ENCODE results near the gene NKIRAS1.

Gene NKIRAS1

GRCh38 chr3:23916886-23917678, at the start of gene NKIRAS1, which contains the start of gene RPL15:
TSS of gene NKIRAS1 (minus strand) at chr3:23916990. CDS start at chr3:23910904, 6,086 bp downstream.
TSS of gene RPL15 (plus strand) at chr3:23917132. CDS start at chr3:23917860, 728 bp downstream.
- H3K79me2 ChIP-seq (ENCODE audit: control insufficient read depth, insufficient read depth, low read length, unreplicated experiment), result peaks cover 52% of the 10 kb centered on the region
- H3K27me3 ChIP-seq (ENCODE audit: insufficient read depth, low read length), result no peaks in the 10 kb centered on the region
- peaks cover 31% of the 10 kb centered on the region for H3K4me1 ChIP-seq (ENCODE audit: control insufficient read depth, insufficient read depth, low read length, unreplicated experiment)
- peaks cover 29% of the 10 kb centered on the region for H3K36me3 ChIP-seq (ENCODE audit: insufficient read depth, low read length)
- peak within 1 kb of the TSS; percentile 76 for H3K27ac ChIP-seq (ENCODE audit: low read depth, low read length)
- peak within 1 kb of the TSS; percentile 85 for H2AFZ ChIP-seq (ENCODE audit: low read length, unreplicated experiment)
- H3K4me3 ChIP-seq (ENCODE audit: low read depth, low read length), result peak within 1 kb of the TSS; percentile 90

GRCh38 chr3:23966328-23966727, 49.5 kb upstream of the NKIRAS1 start:
- H3K36me3 ChIP-seq (ENCODE audit: insufficient read depth, low read length), result peaks cover 16% of the 10 kb centered on the region; the same call in 1 of the 2 replicates

GRCh38 chr3:23964537-23965235, 47.9 kb upstream of the NKIRAS1 start:
- peaks cover 36% of the 10 kb centered on the region for H3K4me1 ChIP-seq (ENCODE audit: control insufficient read depth, insufficient read depth, low read length, unreplicated experiment)
- H3K27me3 ChIP-seq (ENCODE audit: insufficient read depth, low read length), result no peaks in the 10 kb centered on the region
- no peaks in the 10 kb centered on the region for H3K79me2 ChIP-seq (ENCODE audit: control insufficient read depth, insufficient read depth, low read length, unreplicated experiment)
- no peak overlapping the region for H2AFZ ChIP-seq (ENCODE audit: low read length, unreplicated experiment)
- no peak overlapping the region for H3K4me3 ChIP-seq (ENCODE audit: low read depth, low read length)
- peaks cover 16% of the 10 kb centered on the region; the same call in 1 of the 2 replicates for H3K36me3 ChIP-seq (ENCODE audit: insufficient read depth, low read length)
- H3K27ac ChIP-seq (ENCODE audit: low read depth, low read length), result no peak overlapping the region

More at GRCh38 chr3:23966328-23966727, 49.5 kb upstream of the NKIRAS1 start:
- Histone ChIP-seq H2AFZ (ENCODE audit: low read length, unreplicated experiment) (no peak overlapping the region), H3K27ac (ENCODE audit: low read depth, low read length) (peak overlapping the region; percentile 1; the same call in 1 of the 2 replicates), H3K4me3 (ENCODE audit: low read depth, low read length) (no peak overlapping the region), H3K4me1 (ENCODE audit: control insufficient read depth, insufficient read depth, low read length, unreplicated experiment) (peaks cover 33% of the 10 kb centered on the region), H3K79me2 (ENCODE audit: control insufficient read depth, insufficient read depth, low read length, unreplicated experiment) (no peaks in the 10 kb centered on the region), H3K27me3 (ENCODE audit: insufficient read depth, low read length) (no peaks in the 10 kb centered on the region)

GRCh38 chr3:23961913-23962312, 45.1 kb upstream of the NKIRAS1 start:
- Histone ChIP-seq H3K4me3 (ENCODE audit: low read depth, low read length) (no peak overlapping the region), H3K27me3 (ENCODE audit: insufficient read depth, low read length) (no peaks in the 10 kb centered on the region), H2AFZ (ENCODE audit: low read length, unreplicated experiment) (no peak overlapping the region), H3K27ac (ENCODE audit: low read depth, low read length) (no peak overlapping the region), H3K36me3 (ENCODE audit: insufficient read depth, low read length) (peaks cover 10% of the 10 kb centered on the region; the same call in 1 of the 2 replicates), H3K79me2 (ENCODE audit: control insufficient read depth, insufficient read depth, low read length, unreplicated experiment) (no peaks in the 10 kb centered on the region), H3K4me1 (ENCODE audit: control insufficient read depth, insufficient read depth, low read length, unreplicated experiment) (peaks cover 39% of the 10 kb centered on the region)

- Histone ChIP-seq H3K27ac (ENCODE audit: low read depth, low read length) (no peak overlapping the region), H3K27me3 (ENCODE audit: insufficient read depth, low read length) (no peaks in the 10 kb centered on the region), H3K36me3 (ENCODE audit: insufficient read depth, low read length) (peaks cover 10% of the 10 kb centered on the region; the same call in 1 of the 2 replicates), H3K4me3 (ENCODE audit: low read depth, low read length) (no peak overlapping the region), H3K4me1 (ENCODE audit: control insufficient read depth, insufficient read depth, low read length, unreplicated experiment) (peaks cover 32% of the 10 kb centered on the region), H3K79me2 (ENCODE audit: control insufficient read depth, insufficient read depth, low read length, unreplicated experiment) (no peaks in the 10 kb centered on the region), H2AFZ (ENCODE audit: low read length, unreplicated experiment) (no peak overlapping the region)
Measured at GRCh38 chr3:23961066-23961465, 44.3 kb upstream of the NKIRAS1 start.

GRCh38 chr3:23960649-23961048, 43.9 kb upstream of the NKIRAS1 start:
- H3K4me1 ChIP-seq (ENCODE audit: control insufficient read depth, insufficient read depth, low read length, unreplicated experiment), result peaks cover 28% of the 10 kb centered on the region
- no peak overlapping the region for H3K27ac ChIP-seq (ENCODE audit: low read depth, low read length)
- H3K4me3 ChIP-seq (ENCODE audit: low read depth, low read length), result no peak overlapping the region
- H3K36me3 ChIP-seq (ENCODE audit: insufficient read depth, low read length), result peaks cover 7% of the 10 kb centered on the region; the same call in 1 of the 2 replicates
- no peaks in the 10 kb centered on the region for H3K79me2 ChIP-seq (ENCODE audit: control insufficient read depth, insufficient read depth, low read length, unreplicated experiment)
- no peaks in the 10 kb centered on the region for H3K27me3 ChIP-seq (ENCODE audit: insufficient read depth, low read length)
- H2AFZ ChIP-seq (ENCODE audit: low read length, unreplicated experiment), result no peak overlapping the region

GRCh38 chr3:23959135-23959900, 42.5 kb upstream of the NKIRAS1 start:
- Histone ChIP-seq H3K79me2 (ENCODE audit: control insufficient read depth, insufficient read depth, low read length, unreplicated experiment) (no peaks in the 10 kb centered on the region), H3K27ac (ENCODE audit: low read depth, low read length) (peak overlapping the region; percentile 87), H3K27me3 (ENCODE audit: insufficient read depth, low read length) (no peaks in the 10 kb centered on the region), H3K4me1 (ENCODE audit: control insufficient read depth, insufficient read depth, low read length, unreplicated experiment) (peaks cover 28% of the 10 kb centered on the region), H3K36me3 (ENCODE audit: insufficient read depth, low read length) (0 out of 2 replicates have a peak, but pooled peaks cover 6% of the 10 kb centered on the region), H3K4me3 (ENCODE audit: low read depth, low read length) (peak overlapping the region; percentile 14; the same call in 1 of the 2 replicates), H2AFZ (ENCODE audit: low read length, unreplicated experiment) (no peak overlapping the region)

- peaks cover 21% of the 10 kb centered on the region for H3K4me1 ChIP-seq (ENCODE audit: control insufficient read depth, insufficient read depth, low read length, unreplicated experiment)
- no peaks in the 10 kb centered on the region for H3K27me3 ChIP-seq (ENCODE audit: insufficient read depth, low read length)
- H3K79me2 ChIP-seq (ENCODE audit: control insufficient read depth, insufficient read depth, low read length, unreplicated experiment), result peaks cover 5% of the 10 kb centered on the region
- H3K36me3 ChIP-seq (ENCODE audit: insufficient read depth, low read length), result no peaks in the 10 kb centered on the region
- H3K27ac ChIP-seq (ENCODE audit: low read depth, low read length), result no peak overlapping the region
- H2AFZ ChIP-seq (ENCODE audit: low read length, unreplicated experiment), result no peak overlapping the region
- no peak overlapping the region for H3K4me3 ChIP-seq (ENCODE audit: low read depth, low read length)
Measured at GRCh38 chr3:23956701-23957100, 39.9 kb upstream of the NKIRAS1 start.

GRCh38 chr3:23954144-23954543, 37.4 kb upstream of the NKIRAS1 start:
- Histone ChIP-seq H3K4me1 (ENCODE audit: control insufficient read depth, insufficient read depth, low read length, unreplicated experiment) (peaks cover 35% of the 10 kb centered on the region), H2AFZ (ENCODE audit: low read length, unreplicated experiment) (no peak overlapping the region), H3K27me3 (ENCODE audit: insufficient read depth, low read length) (no peaks in the 10 kb centered on the region), H3K27ac (ENCODE audit: low read depth, low read length) (no peak overlapping the region), H3K79me2 (ENCODE audit: control insufficient read depth, insufficient read depth, low read length, unreplicated experiment) (peaks cover 23% of the 10 kb centered on the region), H3K36me3 (ENCODE audit: insufficient read depth, low read length) (no peaks in the 10 kb centered on the region), H3K4me3 (ENCODE audit: low read depth, low read length) (no peak overlapping the region)

GRCh38 chr3:23953523-23953922, 36.7 kb upstream of the NKIRAS1 start:
- H2AFZ ChIP-seq (ENCODE audit: low read length, unreplicated experiment), result no peak overlapping the region
- peaks cover 35% of the 10 kb centered on the region for H3K4me1 ChIP-seq (ENCODE audit: control insufficient read depth, insufficient read depth, low read length, unreplicated experiment)
- no peaks in the 10 kb centered on the region for H3K27me3 ChIP-seq (ENCODE audit: insufficient read depth, low read length)
- H3K27ac ChIP-seq (ENCODE audit: low read depth, low read length), result no peak overlapping the region
- no peaks in the 10 kb centered on the region for H3K36me3 ChIP-seq (ENCODE audit: insufficient read depth, low read length)
- H3K79me2 ChIP-seq (ENCODE audit: control insufficient read depth, insufficient read depth, low read length, unreplicated experiment), result peaks cover 26% of the 10 kb centered on the region
- no peak overlapping the region for H3K4me3 ChIP-seq (ENCODE audit: low read depth, low read length)

Data from ACC112 (cell line).